ENCODE results near the gene FAM111B.

DNA sequence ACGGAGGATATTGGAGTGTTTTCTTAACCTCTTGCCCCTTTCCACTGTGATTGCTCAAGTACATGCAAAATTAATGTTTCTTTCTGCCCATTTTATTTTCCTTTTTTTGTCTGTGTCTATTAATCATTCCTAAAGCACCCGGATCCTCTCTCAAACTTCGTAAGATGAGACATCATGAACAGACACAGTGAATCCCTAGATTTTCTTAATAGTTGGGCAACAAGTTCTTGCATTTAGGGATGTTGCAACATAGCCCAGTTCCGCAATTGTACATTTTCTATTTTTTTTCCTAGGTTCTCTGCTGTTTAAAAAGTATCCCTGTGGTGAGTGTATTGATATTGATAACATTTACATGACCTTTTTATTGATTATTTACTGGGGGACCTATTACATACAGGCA lies 38.5 kb downstream of the FAM111B start:
- TF ChIP-seq, protein P1, sequence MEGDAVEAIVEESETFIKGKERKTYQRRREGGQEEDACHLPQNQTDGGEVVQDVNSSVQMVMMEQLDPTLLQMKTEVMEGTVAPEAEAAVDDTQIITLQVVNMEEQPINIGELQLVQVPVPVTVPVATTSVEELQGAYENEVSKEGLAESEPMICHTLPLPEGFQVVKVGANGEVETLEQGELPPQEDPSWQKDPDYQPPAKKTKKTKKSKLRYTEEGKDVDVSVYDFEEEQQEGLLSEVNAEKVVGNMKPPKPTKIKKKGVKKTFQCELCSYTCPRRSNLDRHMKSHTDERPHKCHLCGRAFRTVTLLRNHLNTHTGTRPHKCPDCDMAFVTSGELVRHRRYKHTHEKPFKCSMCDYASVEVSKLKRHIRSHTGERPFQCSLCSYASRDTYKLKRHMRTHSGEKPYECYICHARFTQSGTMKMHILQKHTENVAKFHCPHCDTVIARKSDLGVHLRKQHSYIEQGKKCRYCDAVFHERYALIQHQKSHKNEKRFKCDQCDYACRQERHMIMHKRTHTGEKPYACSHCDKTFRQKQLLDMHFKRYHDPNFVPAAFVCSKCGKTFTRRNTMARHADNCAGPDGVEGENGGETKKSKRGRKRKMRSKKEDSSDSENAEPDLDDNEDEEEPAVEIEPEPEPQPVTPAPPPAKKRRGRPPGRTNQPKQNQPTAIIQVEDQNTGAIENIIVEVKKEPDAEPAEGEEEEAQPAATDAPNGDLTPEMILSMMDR (IDR thresholded peaks at IDR 0.05): no peak
- no peak for TF ChIP-seq POLR2A (IDR thresholded peaks at IDR 0.05)
